Renal cortex interstitium (tissue), 11 donors: ENCODE measurements around the gene KLK8. TPM values are rescaled to one million over a fixed set of nuclear protein-coding genes. Genes with fewer than 3 reads are reported as not detected.
"Not testable (repeated sequence)": the region's sequence is repeated elsewhere in the genome, so short reads cannot be mapped to it uniquely, and the experiment has no call there.

Experiments used
- DNase-seq, 11 donors: peaks; one replicate each; pipeline ENCODE4 v3.0.0-alpha.2; 2013; ENCODE audit warnings: low read depth in 9 of 11, low spot score in 4 of 11; ENCODE audit errors: extremely low read depth in 1 of 11
- polyA plus RNA-seq, 3 donors: library from polyadenylated mRNA; unstranded; fragments of 120-200 nt; gene quantifications; one replicate each; pipeline ENCODE4 v1.2.1, GENCODE V29; 2013; ENCODE audit not compliant: insufficient read length in 3 of 3

KLK8 gene
- polyA plus RNA-seq, 3 donors, result 2.4 to 4.0 (median 3.6) TPM

GRCh38 chr19:51000426-51000825 is 978 bp downstream of the KLK8 start:
- no peak for DNase-seq

DNA sequence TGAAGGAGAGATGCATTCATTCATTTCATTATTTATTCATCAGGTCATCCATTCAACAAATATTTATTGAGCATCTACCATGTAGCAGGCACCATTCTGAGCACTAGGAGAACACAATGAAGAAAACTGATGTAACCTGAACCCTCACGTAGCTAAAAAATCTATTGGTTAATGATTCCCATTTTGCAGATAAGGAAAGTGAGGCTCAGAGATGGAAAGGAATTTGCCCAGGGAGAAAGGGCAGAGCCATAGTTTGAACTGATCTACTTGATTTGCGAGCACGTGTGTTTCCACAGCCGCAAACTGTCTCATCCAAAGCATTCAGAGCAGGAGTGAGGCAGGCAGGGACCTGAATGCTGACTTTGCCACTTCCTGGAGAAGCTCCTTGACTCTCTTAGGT is 2.7 kb downstream of the KLK8 start:
- no peak for DNase-seq

DNA sequence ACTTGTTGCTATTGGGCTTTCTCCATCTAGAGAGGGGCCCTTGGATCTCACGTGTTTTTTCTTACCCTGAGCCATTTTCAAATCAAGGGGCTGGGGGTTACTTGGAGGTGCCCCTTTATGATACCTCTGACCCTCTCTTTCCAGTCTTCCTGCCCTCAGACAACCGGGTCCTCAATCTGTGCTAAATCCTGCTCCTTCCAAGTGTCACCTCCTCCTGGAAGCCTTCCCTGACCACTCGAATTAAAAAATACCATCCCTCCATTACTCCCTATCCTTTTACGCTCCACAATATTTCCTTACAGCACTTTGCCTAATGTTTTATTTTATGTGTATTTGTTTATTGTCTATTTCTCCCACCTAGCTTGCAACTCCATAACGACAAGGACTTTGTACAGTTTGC is 3.3 kb downstream of the KLK8 start:
- no peak for DNase-seq

DNA sequence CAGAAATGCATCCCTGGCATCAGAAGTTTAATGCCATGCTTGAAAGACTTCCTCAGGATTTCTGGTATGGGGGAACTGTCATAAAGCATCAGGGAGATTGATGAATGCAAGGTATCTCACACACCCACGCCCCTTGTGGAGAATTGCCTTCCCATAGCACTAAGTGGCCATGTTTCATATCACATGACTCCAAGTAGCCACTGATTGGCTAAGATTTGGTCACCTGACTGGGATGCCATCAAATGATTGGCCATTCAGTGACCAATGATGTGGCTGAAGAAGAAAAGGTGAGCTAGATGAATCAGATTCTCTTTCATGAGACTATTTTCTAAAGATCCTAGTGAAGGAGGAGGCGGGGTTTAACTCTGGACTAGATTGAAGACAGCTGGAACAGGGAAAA is 7.3 kb downstream of the KLK8 start:
- no peak for DNase-seq

DNA sequence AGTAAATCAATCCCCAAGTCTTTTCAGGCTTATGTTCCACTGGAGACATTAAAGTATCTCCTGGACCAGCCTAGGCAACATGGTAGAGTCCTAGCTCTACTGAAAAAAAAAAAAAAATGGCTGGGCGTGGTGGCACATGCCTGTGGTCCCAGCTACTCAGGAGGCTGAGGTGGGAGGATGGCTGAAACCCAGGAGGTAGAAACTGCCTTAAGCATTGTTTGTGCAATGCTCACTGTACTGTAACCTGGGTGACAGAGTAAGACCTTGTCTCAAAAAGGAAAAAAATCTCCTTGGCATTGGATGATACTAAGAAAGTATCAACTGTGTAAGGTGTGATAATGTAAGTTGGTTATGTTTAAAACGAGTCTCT is 8.8 kb downstream of the KLK8 start:
- no peak for DNase-seq

GRCh38 chr19:50984416-50984815 is 17.0 kb downstream of the KLK8 start:
- DNase-seq, result not testable (repeated sequence)

- no peak for DNase-seq
Observed at GRCh38 chr19:50983625-50984292, 17.6 kb downstream of the KLK8 start, which contains the start of gene KLK7. TSS of gene KLK7 (minus strand) at chr19:50983917. CDS start at chr19:50982399, 1,518 bp downstream.

GRCh38 chr19:50982186-50982585 is 19.2 kb downstream of the KLK8 start:
- DNase-seq, result no peak

DNA sequence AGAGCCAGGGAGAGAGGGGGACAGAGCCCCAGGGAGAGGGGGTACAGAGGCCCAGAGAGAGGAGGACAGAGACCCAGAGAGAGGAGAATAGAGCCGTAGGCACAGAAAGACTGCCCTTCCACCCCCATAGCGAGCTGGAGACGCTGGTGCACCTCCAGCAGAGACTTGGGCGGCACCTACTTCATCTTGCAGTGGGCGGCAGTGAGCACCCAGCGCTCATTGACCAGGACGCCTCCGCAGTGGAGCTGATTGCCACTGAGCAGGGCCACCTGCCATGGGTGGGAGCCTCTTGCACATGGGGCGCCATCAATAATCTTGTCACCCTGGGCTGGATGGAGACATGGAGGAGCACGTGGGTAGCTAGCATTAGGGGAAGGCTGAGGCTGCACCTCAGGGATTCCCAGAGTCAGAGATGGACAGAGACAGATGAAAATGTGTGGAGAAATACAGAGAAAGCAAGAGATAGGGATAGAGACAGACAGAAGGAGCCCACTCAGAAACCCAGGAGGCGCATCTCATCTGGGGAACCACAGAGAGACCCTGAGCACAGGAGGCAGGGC is 19.7 kb downstream of the KLK8 start:
- DNase-seq, result no peak

GRCh38 chr19:50980208-50980607 is 21.2 kb downstream of the KLK8 start:
- DNase-seq, result no peak

- no peak for DNase-seq
Observed at GRCh38 chr19:50979758-50980157, 21.6 kb downstream of the KLK8 start.

DNA sequence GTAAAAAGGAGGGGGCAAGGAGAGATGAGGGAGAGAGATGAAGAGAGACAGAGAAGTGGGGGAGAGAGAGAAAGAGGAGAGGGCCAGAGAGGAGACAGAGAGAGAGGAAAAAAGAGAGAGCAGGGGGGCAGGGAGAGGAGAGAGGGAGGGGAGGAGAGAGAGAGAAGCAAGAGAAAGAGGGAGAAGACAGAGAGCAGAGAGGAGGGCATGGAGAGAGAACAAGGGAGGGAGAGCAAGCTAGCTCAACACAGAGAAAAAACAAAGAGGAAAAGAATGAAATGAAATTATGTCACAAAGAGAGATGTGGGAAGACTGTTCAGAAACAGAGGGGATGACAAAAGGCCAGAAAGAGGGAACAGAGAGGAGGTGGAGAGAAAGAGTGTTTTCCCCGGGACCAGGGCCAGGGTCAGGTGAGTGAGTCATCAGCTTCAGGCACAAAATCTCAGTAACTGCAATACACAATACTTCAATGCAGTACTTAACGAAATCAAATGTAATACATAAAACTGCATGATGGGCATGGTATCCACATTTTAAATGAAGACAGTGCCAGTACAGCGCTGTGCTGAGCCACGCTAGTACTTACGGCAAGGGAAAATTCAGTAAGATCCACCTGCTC is 22.5 kb downstream of the KLK8 start:
- no peak for DNase-seq

DNA sequence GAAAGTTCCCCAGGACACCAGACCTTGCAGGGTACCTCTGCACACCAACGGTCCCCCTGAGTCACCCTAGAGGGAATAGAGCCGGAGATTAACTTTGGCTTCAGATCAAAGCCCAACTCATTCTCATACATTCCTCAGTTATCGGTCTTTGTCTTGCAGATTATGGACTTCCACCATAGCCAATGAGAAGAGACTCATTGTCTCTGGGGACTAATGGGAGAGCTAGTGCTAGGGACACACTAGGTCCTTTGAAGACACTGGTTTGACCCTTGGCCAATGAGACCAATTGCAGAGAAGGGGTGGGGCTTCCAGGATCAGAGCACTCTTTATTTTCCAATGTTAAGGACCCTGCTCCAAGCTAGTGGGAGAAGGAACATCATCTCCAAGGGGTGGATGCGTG is 23.8 kb downstream of the KLK8 start:
- DNase-seq, result no peak

GRCh38 chr19:50975766-50976165 is 25.6 kb downstream of the KLK8 start:
- no peak for DNase-seq

- DNase-seq, result no peak
Observed at GRCh38 chr19:50974702-50975556, 26.5 kb downstream of the KLK8 start.

DNA sequence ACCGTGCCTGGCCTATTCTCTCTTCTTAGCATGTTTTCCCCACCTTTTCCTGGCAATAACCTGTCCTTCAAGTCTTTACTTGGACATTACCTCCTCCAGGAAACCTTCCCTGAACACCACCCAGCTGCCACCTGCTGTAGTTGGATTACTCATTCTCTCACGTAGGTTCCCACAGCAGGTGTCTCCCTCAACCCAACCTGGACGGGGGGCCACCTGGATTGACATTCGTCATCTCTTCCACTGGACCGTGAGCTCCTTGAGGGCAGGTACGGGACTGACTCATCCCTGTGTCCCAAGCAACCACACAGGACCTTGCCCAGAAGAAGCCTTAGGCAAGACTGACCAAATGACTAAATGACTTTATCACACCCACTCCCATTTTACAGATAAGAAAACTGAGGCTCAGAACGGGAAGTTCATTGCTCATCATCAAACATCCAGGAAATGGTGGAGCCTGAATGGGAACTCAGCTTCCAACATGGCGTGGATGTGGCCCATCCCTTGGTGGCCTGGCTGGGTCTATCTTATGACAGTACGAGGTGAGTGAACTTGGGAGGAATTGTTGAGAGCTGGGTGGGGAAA is 28.5 kb downstream of the KLK8 start:
- DNase-seq, result no peak

GRCh38 chr19:50969810-50970209 is 31.6 kb downstream of the KLK8 start:
- DNase-seq, result not testable (repeated sequence)

DNA sequence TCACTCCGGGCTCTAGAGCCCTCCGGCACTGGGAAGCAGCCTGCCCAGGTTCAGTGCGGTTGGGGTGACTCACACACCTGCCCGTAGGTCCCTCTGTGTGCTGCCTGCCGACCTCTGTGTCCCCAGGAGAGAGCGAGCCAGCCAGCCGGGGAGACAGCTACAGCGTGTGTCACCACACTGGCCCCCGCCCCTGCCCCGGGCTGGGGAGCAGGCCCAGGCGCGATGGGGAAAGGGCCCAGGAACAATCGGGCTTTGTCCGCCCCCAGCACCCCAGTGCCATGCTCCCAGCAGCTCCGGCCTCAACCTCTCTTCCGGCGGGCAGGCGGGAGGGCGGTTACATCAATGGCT is 32.0 kb downstream of the KLK8 start, which contains the start of gene KLK6:
KLK6 (minus strand) TSS at position 179 of the 348 bp plus-strand sequence. CDS start 1,487 bp downstream, outside the sequence.
- DNase-seq, result no peak

- DNase-seq, result peak in 3 of 11 donors; percentile 23 to 65 (median 51)
Observed at GRCh38 chr19:50968716-50969412, 32.5 kb downstream of the KLK8 start.
